ENCODE results near the gene MYO5B.

Gene MYO5B

DNA sequence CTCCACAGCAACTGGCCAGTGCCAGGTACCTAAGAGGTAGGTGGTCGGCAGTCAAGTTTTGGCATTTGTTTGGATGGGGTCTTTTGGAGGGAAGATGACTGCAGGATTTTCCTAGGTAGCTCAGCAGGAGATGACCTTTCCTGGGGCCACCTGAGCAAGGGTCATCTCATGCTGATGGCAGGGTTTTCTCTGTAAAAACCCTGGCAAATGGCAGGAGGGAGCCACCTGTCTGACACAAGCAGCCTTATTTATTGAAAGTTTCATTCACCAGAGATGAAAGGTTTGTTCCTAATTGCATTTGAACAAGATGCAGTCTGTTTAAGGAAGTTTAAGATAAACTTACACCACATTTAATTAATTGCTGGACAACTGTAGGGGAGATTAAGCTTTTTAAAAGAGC, 350.0 kb downstream of the MYO5B start:
- H3K4me3 ChIP-seq (ENCODE audit: low read depth, low read length) = no peak overlapping the region
- TF ChIP-seq, protein P1, sequence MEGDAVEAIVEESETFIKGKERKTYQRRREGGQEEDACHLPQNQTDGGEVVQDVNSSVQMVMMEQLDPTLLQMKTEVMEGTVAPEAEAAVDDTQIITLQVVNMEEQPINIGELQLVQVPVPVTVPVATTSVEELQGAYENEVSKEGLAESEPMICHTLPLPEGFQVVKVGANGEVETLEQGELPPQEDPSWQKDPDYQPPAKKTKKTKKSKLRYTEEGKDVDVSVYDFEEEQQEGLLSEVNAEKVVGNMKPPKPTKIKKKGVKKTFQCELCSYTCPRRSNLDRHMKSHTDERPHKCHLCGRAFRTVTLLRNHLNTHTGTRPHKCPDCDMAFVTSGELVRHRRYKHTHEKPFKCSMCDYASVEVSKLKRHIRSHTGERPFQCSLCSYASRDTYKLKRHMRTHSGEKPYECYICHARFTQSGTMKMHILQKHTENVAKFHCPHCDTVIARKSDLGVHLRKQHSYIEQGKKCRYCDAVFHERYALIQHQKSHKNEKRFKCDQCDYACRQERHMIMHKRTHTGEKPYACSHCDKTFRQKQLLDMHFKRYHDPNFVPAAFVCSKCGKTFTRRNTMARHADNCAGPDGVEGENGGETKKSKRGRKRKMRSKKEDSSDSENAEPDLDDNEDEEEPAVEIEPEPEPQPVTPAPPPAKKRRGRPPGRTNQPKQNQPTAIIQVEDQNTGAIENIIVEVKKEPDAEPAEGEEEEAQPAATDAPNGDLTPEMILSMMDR (IDR thresholded peaks at IDR 0.05; ENCODE audit: low read depth, low read length, missing control alignments) = no peak
- DNase-seq (ENCODE audit: low read depth) = no peak

DNA sequence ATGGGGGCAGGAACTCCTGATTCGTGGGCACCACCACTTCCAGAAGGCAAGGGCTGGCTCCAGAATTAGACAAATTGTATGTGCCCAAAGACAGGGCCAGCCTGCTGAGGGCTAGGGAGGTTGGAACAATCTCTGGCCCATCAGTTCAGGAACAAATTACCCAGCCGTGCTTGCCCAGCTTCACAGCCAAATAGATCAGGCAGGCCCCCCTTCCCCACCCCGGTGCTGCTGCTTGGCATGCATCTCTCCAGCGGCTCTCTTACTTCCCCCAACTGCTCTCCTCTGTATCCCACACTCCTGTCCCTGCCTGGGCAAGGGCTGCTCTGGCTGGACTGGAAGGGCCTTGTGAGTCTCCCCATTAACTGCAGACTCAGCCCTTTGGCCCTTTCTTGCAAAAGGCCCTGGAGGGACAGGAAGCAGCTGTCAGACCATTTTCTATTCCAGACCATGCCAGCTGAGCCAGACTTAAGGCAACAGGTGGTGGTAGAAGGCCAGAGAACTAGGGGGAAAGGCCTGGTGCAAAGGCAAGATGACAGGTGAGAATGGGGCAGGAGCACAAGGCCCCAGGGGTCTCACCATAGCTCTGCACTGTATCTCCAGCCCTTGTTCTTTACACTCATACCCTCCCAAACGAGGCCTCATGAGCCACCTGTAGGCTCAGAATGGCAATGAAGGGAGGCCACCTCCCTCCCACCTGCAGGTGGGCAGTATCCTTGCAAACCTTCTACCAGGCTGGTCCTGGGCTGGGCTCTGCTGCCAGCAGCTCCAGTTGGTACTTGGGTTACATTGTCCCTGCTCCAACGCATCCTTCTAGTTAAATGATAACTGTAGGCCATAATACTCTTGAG, 350.9 kb downstream of the MYO5B start:
- DNase-seq (ENCODE audit: low read depth) = no peak
- TF ChIP-seq, protein P1 (IDR thresholded peaks at IDR 0.05; ENCODE audit: low read depth, low read length, missing control alignments) = no peak
- no peak overlapping the region for H3K4me3 ChIP-seq (ENCODE audit: low read depth, low read length)

DNA sequence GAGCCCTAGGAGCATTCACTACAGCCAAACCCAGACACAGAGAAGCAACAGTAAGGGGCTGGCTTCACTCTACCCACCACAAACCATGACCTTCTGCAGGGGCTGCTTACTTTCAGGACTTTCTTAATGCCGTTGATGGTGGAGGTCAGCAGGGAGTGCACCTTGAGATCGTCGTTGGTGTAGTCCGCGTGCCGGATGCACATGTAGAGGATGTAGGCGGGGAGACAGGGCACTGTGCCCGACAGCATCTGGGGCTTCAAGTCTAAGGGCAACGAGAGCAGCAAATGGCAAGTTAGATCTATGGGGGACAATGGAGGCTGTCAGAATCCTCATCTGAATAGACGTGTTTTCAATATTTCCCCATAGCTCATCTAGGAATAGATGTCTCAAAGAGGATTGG, 351.8 kb downstream of the MYO5B start:
- no peak for DNase-seq (ENCODE audit: low read depth)

DNA sequence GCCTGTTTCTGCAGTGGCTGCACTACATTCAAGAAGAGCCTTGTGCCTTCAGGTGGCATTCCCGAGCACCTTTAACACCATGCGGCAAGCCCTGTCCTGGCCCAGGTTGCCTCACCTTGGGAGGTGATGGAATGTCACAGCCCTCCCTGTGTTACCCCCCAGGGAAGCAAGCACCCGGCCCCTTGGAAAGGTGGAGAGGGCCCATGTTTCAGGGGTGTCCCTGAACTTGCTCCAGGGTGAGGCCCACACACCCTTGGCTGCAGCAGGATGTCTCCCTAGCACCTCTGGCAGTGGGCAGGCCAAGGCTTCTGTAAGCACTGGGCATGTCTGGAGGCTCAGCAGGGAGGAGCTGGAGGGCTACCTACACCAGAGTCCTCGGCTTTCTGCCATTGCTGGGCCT, 352.3 kb downstream of the MYO5B start:
- TF ChIP-seq, protein P1 (IDR thresholded peaks at IDR 0.05; ENCODE audit: low read depth, low read length, missing control alignments) = no peak
- no peak overlapping the region for H3K4me3 ChIP-seq (ENCODE audit: low read depth, low read length)
- DNase-seq (ENCODE audit: low read depth) = no peak

More for the DNA sequence above, 351.8 kb downstream of the MYO5B start:
- TF ChIP-seq, protein P1 (IDR thresholded peaks at IDR 0.05; ENCODE audit: low read depth, low read length, missing control alignments) = no peak
- H3K4me3 ChIP-seq (ENCODE audit: low read depth, low read length) = no peak overlapping the region

DNA sequence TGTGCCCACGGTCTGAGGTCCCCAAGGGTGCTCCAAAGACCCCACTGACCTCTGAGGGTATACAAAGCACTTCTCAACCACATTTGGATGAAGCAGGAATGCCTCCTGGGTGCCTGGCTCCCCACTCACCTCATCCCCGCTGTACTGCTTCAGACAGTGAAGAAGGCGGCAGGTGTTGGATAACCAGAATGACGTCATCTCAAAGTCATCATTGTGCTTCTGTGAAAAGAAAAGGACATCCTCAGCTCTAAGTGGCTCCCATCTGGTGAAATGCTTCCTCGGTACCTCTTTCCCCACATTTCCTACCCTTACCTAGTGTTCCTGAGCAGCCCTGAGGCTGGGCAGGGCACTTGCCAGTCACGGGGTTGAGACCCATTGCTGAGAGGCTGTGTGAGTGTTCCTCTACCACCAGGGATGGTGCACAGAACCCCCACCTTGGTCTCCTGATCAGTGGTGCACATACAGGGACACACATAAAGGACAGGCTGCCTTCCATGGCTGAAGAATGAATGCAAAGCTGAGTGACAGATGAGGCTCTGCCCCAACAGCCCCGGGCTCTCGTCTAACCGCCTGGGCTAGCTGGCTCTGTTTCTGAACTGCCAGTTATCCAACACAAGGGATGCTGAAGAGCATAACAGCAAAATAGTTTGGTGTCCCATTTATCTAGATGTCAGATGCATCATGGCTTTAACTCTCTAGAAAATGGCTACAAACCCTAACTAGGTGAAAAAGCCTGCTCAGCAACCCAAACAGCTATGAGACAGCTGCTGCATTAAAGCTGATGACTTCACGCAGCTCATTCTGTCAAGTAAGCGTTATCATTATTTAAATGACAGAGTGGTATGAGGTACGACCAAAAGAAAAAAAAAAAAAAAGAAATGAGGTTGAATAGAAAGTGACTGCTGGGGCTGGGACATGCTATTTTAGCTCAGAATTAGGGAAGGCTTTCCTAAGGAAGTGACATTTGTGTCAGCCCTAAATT, 353.4 kb downstream of the MYO5B start:
- DNase-seq (ENCODE audit: low read depth) = no peak
- no peak overlapping the region for H3K4me3 ChIP-seq (ENCODE audit: low read depth, low read length)
- TF ChIP-seq, protein P1 (IDR thresholded peaks at IDR 0.05; ENCODE audit: low read depth, low read length, missing control alignments) = no peak

DNA sequence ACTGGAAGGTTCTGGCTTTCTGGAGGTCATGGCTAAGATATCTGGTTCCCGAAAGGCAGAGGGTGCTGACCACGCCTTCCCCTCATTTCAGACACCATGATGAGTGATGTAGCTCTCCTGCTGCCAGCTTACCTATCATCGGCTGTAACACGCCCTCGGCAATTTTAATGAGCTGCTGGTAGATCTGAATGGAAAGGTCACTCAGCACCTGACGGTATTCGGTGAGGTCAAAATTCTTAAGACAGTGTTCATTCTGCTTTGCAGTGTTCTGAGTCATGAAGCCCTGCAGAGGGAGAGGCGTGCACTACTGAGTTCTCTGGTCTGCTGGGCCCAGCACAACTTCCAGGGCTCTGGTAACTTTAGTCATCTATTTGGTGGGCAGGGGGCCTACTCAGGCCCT, 355.9 kb downstream of the MYO5B start:
- TF ChIP-seq, protein P1 (IDR thresholded peaks at IDR 0.05; ENCODE audit: low read depth, low read length, missing control alignments) = no peak
- H3K4me3 ChIP-seq (ENCODE audit: low read depth, low read length) = no peak overlapping the region
- no peak for DNase-seq (ENCODE audit: low read depth)

All from GM12864 (cell line).